ENCODE measurements around the gene GP1BA.

GRCh38 chr17:4901108-4901647, 30.9 kb upstream of the GP1BA start:
- TF ChIP-seq CTCF (IDR thresholded peaks at IDR 0.05) (no peak), EP300 (IDR thresholded peaks at IDR 0.05) (no peak)

All from suprapubic skin (tissue), 3 donors.